Neural cell (in vitro differentiated cells): Measurements from ENCODE around the gene TPD52L2. TPM values are rescaled to one million over a fixed set of nuclear protein-coding genes. Genes with fewer than 3 reads are reported as not detected.

Source experiments
- H2AFZ ChIP-seq: fragments of 200-600, 300-800 bp; sonication (generic), shearing (Covaris generic); 2 replicates; pipeline ENCODE4 v1.6.0; 2014; ENCODE audit warnings: low read depth, mild to moderate bottlenecking, antibody characterized with exemption, low read length, moderate library complexity
- H3F3A ChIP-seq: fragments of 200-600 bp; shearing (Covaris generic); 2 replicates; pipeline ENCODE4 v1.6.1; 2016; ENCODE audit warnings: mild to moderate bottlenecking, moderate library complexity, mixed read lengths, antibody characterized with exemption, low read length; ENCODE audit not compliant: insufficient read depth, poor library complexity, severe bottlenecking
- H3K27ac ChIP-seq: fragments of 200-600, 300-800 bp; sonication (generic), shearing (Covaris generic); 2 replicates; pipeline ENCODE4 v1.5.1; 2014; ENCODE audit warnings: mild to moderate bottlenecking, low read length, moderate library complexity
- H3K27me3 ChIP-seq: fragments of 300-800, 200-600 bp; sonication (generic), shearing (Covaris generic); 2 replicates; pipeline ENCODE4 v1.6.0; 2014; ENCODE audit warnings: mild to moderate bottlenecking, low read depth, low read length, moderate library complexity; ENCODE audit not compliant: insufficient read depth
- H3K36me3 ChIP-seq: fragments of 300-800, 200-600 bp; sonication (generic), shearing (Covaris generic); 2 replicates; pipeline ENCODE4 v1.5.1; 2014; ENCODE audit warnings: mild to moderate bottlenecking, antibody characterized with exemption, low read length, moderate library complexity; ENCODE audit not compliant: insufficient read depth
- H3K4me2 ChIP-seq: fragments of 300-800, 200-600 bp; sonication (generic), shearing (Covaris generic); 2 replicates; pipeline ENCODE4 v1.6.0; 2014; ENCODE audit warnings: mild to moderate bottlenecking, low read length
- H3K4me3 ChIP-seq: fragments of 300-800, 200-600 bp; sonication (generic), shearing (Covaris generic); 2 replicates; pipeline ENCODE4 v1.5.1; 2014; ENCODE audit warnings: mild to moderate bottlenecking, low read length, moderate library complexity
- H3K79me2 ChIP-seq: fragments of 200-600 bp; shearing (Covaris generic); replicated peaks from 2 replicates; pipeline ENCODE4 v1.6.0; 2014; ENCODE audit warnings: mild to moderate bottlenecking, low read length, moderate library complexity; ENCODE audit not compliant: insufficient read depth
- H3K9ac ChIP-seq: fragments of 300-800, 200-600 bp; sonication (generic), shearing (Covaris generic); 2 replicates; pipeline ENCODE4 v1.6.1; 2016; ENCODE audit warnings: mild to moderate bottlenecking, low read length, mixed read lengths
- H3K9me2 ChIP-seq: fragments of 200-600 bp; shearing (Covaris generic); 2 replicates; pipeline ENCODE4 v1.6.1; 2016; ENCODE audit warnings: mild to moderate bottlenecking, low read length, mixed read lengths; ENCODE audit not compliant: insufficient read depth
- H3K9me3 ChIP-seq: fragments of 200-600, 300-800 bp; sonication (generic), shearing (Covaris generic); 2 replicates; pipeline ENCODE4 v1.6.1; 2016; ENCODE audit warnings: mild to moderate bottlenecking, mixed run types, low read length, moderate library complexity, mixed read lengths
- H4K20me1 ChIP-seq: fragments of 200-600 bp; shearing (Covaris generic); 2 replicates; pipeline ENCODE4 v1.6.1; 2016; ENCODE audit warnings: mild to moderate bottlenecking, mixed run types; ENCODE audit not compliant: insufficient read depth
- CTCF ChIP-seq: fragments of 450-650 bp; IDR thresholded peaks from 2 replicates; pipeline ENCODE4 v1.5.1; 2014; ENCODE audit warnings: antibody characterized with exemption, mild to moderate bottlenecking, moderate library complexity; ENCODE audit not compliant: poor library complexity, severe bottlenecking
- EP300 ChIP-seq: fragments of 450-650 bp; conservative IDR thresholded peaks from 2 replicates; pipeline ENCODE4 v1.6.1; 2014; ENCODE audit warnings: antibody characterized with exemption, mild to moderate bottlenecking, moderate library complexity; ENCODE audit not compliant: poor library complexity, severe bottlenecking
- EZH2 ChIP-seq: fragments of 200-600, 300-800 bp; shearing (Covaris generic), sonication (generic); IDR thresholded peaks from 2 replicates; pipeline ENCODE4 v1.6.1; 2014; ENCODE audit warnings: antibody characterized with exemption, low read length, borderline replicate concordance, mild to moderate bottlenecking; ENCODE audit not compliant: insufficient read depth, poor library complexity, severe bottlenecking
- MXI1 ChIP-seq: fragments of 450-650 bp; conservative IDR thresholded peaks from 2 replicates; pipeline ENCODE4 v1.6.1; 2014; ENCODE audit warnings: antibody characterized with exemption, mild to moderate bottlenecking; ENCODE audit not compliant: poor library complexity, severe bottlenecking
- POLR2AphosphoS5 ChIP-seq: IDR thresholded peaks from 2 replicates; pipeline ENCODE4 v1.6.1; 2012
- RAD21 ChIP-seq: fragments of 450-650 bp; conservative IDR thresholded peaks from 2 replicates; pipeline ENCODE4 v1.6.1; 2014; ENCODE audit warnings: antibody characterized with exemption, mild to moderate bottlenecking, moderate library complexity
- REST ChIP-seq: IDR thresholded peaks from 2 replicates; pipeline ENCODE4 v1.6.1; 2012; ENCODE audit warnings: borderline replicate concordance
- SMC3 ChIP-seq: fragments of 450-650 bp; conservative IDR thresholded peaks from 2 replicates; pipeline ENCODE4 v1.6.1; 2014; ENCODE audit warnings: antibody characterized with exemption, mild to moderate bottlenecking, moderate library complexity; ENCODE audit not compliant: poor library complexity
- TAF1 ChIP-seq: IDR thresholded peaks from 2 replicates; pipeline ENCODE4 v1.6.1; 2012; ENCODE audit warnings: low read depth
- polyA plus RNA-seq: library from polyadenylated mRNA; depleted of rRNA; stranded (reverse); fragments of >200 nt; gene quantifications from 2 replicates; pipeline ENCODE4 v1.2.3, GENCODE V29; 2014

The TPD52L2 gene
- polyA plus RNA-seq, 1 donor from 2014 or later = 142 TPM

- Histone ChIP-seq H3K79me2 (no peaks in the 10 kb centered on the region), H3K27me3 (no peaks in the 10 kb centered on the region), H4K20me1 (no peaks in the 10 kb centered on the region), H3K36me3 (no peaks in the 10 kb centered on the region), H3K9me3 (no peaks in the 10 kb centered on the region), H3K9ac (no peak overlapping the region), H3K9me2 (no peaks in the 10 kb centered on the region), H3K4me2 (no peak overlapping the region), H3K27ac (no peak overlapping the region), H3F3A (no peaks in the 10 kb centered on the region), H2AFZ (no peak overlapping the region), H3K4me3 (no peak overlapping the region)
- TF ChIP-seq SMC3 = no peak
- no peak for TF ChIP-seq RAD21
- no peak for TF ChIP-seq MXI1
- no peak for TF ChIP-seq CTCF
- no peak for TF ChIP-seq EZH2
- TF ChIP-seq EP300 = no peak
- TF ChIP-seq REST = no peak
- TF ChIP-seq TAF1 = no peak
- no peak for TF ChIP-seq POLR2AphosphoS5
These were observed 17.6 kb upstream of the TPD52L2 start for GRCh38 chr20:63847237-63848002.

GRCh38 chr20:63848003-63848911, 16.8 kb upstream of the TPD52L2 start:
- no peaks in the 10 kb centered on the region for H3K79me2 ChIP-seq
- no peak for TF ChIP-seq EP300
- no peak for TF ChIP-seq TAF1
- TF ChIP-seq MXI1 = no peak
- no peak for TF ChIP-seq SMC3
- H3K4me3 ChIP-seq = no peak overlapping the region
- no peaks in the 10 kb centered on the region for H4K20me1 ChIP-seq
- H2AFZ ChIP-seq = no peak overlapping the region
- H3F3A ChIP-seq = no peaks in the 10 kb centered on the region
- H3K4me2 ChIP-seq = no peak overlapping the region
- H3K9ac ChIP-seq = no peak overlapping the region
- no peak overlapping the region for H3K27ac ChIP-seq
- no peaks in the 10 kb centered on the region for H3K36me3 ChIP-seq
- H3K27me3 ChIP-seq = no peaks in the 10 kb centered on the region
- no peaks in the 10 kb centered on the region for H3K9me3 ChIP-seq
- H3K9me2 ChIP-seq = no peaks in the 10 kb centered on the region
